Measurements from ENCODE around the gene MCU.
"Not testable (repeated sequence)": the region's sequence is repeated elsewhere in the genome, so short reads cannot be mapped to it uniquely, and the experiment has no call there.

MCU gene

GRCh38 chr10:72733989-72734388, 42.0 kb downstream of the MCU start:
- DNase-seq, result no peak

GRCh38 chr10:72735288-72735936, 43.5 kb downstream of the MCU start:
- no peak for DNase-seq

GRCh38 chr10:72736176-72736827, 44.4 kb downstream of the MCU start:
- DNase-seq, result no peak

GRCh38 chr10:72736828-72737220, 44.9 kb downstream of the MCU start:
- DNase-seq, result no peak

- DNase-seq, result not testable (repeated sequence)
Observed at GRCh38 chr10:72737357-72737756, 45.4 kb downstream of the MCU start.

- DNase-seq, result no peak
Observed at GRCh38 chr10:72738486-72738885, 46.5 kb downstream of the MCU start.

- DNase-seq, result no peak
Observed at GRCh38 chr10:72740528-72740927, 48.6 kb downstream of the MCU start.

- no peak for DNase-seq
Observed at GRCh38 chr10:72742092-72742491, 50.1 kb downstream of the MCU start.

- no peak for DNase-seq
Observed at GRCh38 chr10:72742797-72743196, 50.9 kb downstream of the MCU start.

- DNase-seq, result no peak
Observed at GRCh38 chr10:72744566-72744965, 52.6 kb downstream of the MCU start.

GRCh38 chr10:72746426-72747363, 54.8 kb downstream of the MCU start:
- DNase-seq, result no peak

- no peak for DNase-seq
Observed at GRCh38 chr10:72747521-72747920, 55.6 kb downstream of the MCU start.

- DNase-seq, result no peak
Observed at GRCh38 chr10:72753760-72754231, 61.9 kb downstream of the MCU start.

- DNase-seq, result no peak
Observed at GRCh38 chr10:72754275-72755032, 62.5 kb downstream of the MCU start.

- no peak for DNase-seq
Observed at GRCh38 chr10:72756674-72757385, 64.9 kb downstream of the MCU start.

- DNase-seq, result no peak
Observed at GRCh38 chr10:72757732-72758131, 65.8 kb downstream of the MCU start.

GRCh38 chr10:72758930-72759329, 67.0 kb downstream of the MCU start:
- not testable (repeated sequence) for DNase-seq

GRCh38 chr10:72759584-72759983, 67.6 kb downstream of the MCU start:
- DNase-seq, result no peak

GRCh38 chr10:72761498-72761897, 69.6 kb downstream of the MCU start:
- no peak for DNase-seq

- DNase-seq, result no peak
Observed at GRCh38 chr10:72762042-72762441, 70.1 kb downstream of the MCU start.

GRCh38 chr10:72763201-72763600, 71.3 kb downstream of the MCU start:
- DNase-seq, result no peak

GRCh38 chr10:72764151-72764550, 72.2 kb downstream of the MCU start:
- no peak for DNase-seq

Measured in GOT3 (cell line).